Measurements from ENCODE around the gene RASA1. TPM values are rescaled to one million over a fixed set of nuclear protein-coding genes. Genes with fewer than 3 reads are reported as not detected.

RASA1 gene
- polyA plus RNA-seq, 3 donors = 2.1 to 20.1 (median 4.0) TPM

DNA sequence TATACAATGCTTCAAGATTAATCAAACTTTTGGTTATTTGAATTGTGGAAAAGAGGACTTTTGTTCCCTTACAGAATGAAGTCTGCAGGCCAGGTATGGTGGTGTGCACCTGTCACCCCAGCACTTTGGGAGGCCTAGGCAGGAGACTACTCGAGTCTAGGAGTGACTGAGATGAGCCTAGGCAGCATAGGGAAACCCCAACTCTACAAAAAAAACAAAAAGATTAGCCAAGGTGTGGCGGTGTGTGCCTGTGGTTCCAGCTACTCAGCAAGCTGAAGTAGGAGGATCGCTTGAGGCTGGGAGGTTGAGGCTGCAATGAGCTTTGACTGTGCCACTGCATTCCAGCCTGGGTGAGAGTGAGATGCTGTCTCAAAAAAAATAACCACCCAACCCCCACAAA is 135.7 kb downstream of the RASA1 start:
- no CpG with 5 or more reads among the region's 3 CpGs for WGBS (ENCODE audit: insufficient coverage)
- Histone ChIP-seq H3K4me1 (ENCODE audit: control insufficient read depth in 1 of 2, insufficient read depth in 2 of 2, low read length in 2 of 2) (peaks cover 17 to 27% of the 10 kb centered on the region in 2 donors), H3K36me3 (replicated peaks in 1 of 2; ENCODE audit: control insufficient read depth in 1 of 2, insufficient read depth in 2 of 2, low read length in 2 of 2) (peaks cover 77 to 90% of the 10 kb centered on the region in 2 donors), H3K27me3 (ENCODE audit: control insufficient read depth in 2 of 2, insufficient read depth in 2 of 2, low read length in 2 of 2) (no peaks in the 10 kb centered on the region), H3K9me3 (replicated peaks in 1 of 2; ENCODE audit: control insufficient read depth in 1 of 2, insufficient read depth in 1 of 2, low read length in 2 of 2) (no peaks in the 10 kb centered on the region), H3K4me3 (replicated peaks in 1 of 3; ENCODE audit: low read depth in 2 of 3, low read length in 3 of 3) (no peak overlapping the region), H3K9ac (ENCODE audit: insufficient read depth, low read length, poor library complexity, severe bottlenecking) (no peak overlapping the region), H3K4me2 (replicated peaks; ENCODE audit: extremely low read depth, low read length, poor library complexity, severe bottlenecking) (no peak overlapping the region), H3K79me2 (ENCODE audit: insufficient read depth, low read length) (peaks cover 68% of the 10 kb centered on the region), H2AFZ (ENCODE audit: insufficient read depth, low read depth, low read length, poor library complexity, severe bottlenecking) (no peak overlapping the region), H4K20me1 (ENCODE audit: insufficient read depth, low read length) (peaks cover 82% of the 10 kb centered on the region), H3K27ac (ENCODE audit: low read depth in 1 of 2, low read length in 2 of 2) (no peak overlapping the region)
- Mint-ChIP-seq H3K36me3 (peaks cover 72 to 82% of the 10 kb centered on the region in 2 donors), H3K27ac (no peak overlapping the region), H3K27me3 (ENCODE audit: low read depth in 3 of 3) (peaks cover 0 to 3% (median 0%) of the 10 kb centered on the region in 3 donors), H3K4me1 (peaks cover 37% of the 10 kb centered on the region), H3K9me3 (no peaks in the 10 kb centered on the region), H3K4me3 (no peak overlapping the region)
- TF ChIP-seq, protein P1, sequence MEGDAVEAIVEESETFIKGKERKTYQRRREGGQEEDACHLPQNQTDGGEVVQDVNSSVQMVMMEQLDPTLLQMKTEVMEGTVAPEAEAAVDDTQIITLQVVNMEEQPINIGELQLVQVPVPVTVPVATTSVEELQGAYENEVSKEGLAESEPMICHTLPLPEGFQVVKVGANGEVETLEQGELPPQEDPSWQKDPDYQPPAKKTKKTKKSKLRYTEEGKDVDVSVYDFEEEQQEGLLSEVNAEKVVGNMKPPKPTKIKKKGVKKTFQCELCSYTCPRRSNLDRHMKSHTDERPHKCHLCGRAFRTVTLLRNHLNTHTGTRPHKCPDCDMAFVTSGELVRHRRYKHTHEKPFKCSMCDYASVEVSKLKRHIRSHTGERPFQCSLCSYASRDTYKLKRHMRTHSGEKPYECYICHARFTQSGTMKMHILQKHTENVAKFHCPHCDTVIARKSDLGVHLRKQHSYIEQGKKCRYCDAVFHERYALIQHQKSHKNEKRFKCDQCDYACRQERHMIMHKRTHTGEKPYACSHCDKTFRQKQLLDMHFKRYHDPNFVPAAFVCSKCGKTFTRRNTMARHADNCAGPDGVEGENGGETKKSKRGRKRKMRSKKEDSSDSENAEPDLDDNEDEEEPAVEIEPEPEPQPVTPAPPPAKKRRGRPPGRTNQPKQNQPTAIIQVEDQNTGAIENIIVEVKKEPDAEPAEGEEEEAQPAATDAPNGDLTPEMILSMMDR (IDR thresholded peaks at IDR 0.05) = no peak
- intact Hi-C loops (cut with micrococcal nuclease) = no loop called here
- no peak for DNase-seq

DNA sequence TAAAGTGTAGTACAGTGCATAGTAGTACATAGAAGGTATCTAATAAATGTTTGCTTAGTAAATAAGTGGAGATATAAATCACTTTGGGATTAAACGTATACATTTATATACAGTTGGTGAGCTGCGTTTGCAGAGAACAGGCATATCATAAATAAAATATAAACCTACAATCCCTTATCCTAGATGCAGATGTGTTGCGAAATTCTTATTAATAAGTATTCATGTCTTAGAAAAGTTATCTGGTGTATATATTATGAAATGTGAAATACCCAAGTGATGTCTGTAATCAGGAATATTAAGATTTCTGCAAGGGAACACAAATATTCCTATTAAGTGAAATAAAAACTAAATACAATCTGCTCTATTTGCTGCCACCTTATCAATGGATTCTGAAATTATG is 136.2 kb downstream of the RASA1 start:
- Histone ChIP-seq H3K27ac (ENCODE audit: low read depth in 1 of 2, low read length in 2 of 2) (no peak overlapping the region), H4K20me1 (ENCODE audit: insufficient read depth, low read length) (peaks cover 83% of the 10 kb centered on the region), H3K9ac (ENCODE audit: insufficient read depth, low read length, poor library complexity, severe bottlenecking) (no peak overlapping the region), H3K79me2 (ENCODE audit: insufficient read depth, low read length) (peaks cover 68% of the 10 kb centered on the region), H3K4me1 (ENCODE audit: control insufficient read depth in 1 of 2, insufficient read depth in 2 of 2, low read length in 2 of 2) (peaks cover 13 to 22% of the 10 kb centered on the region in 2 donors), H3K4me3 (replicated peaks in 1 of 3; ENCODE audit: low read depth in 2 of 3, low read length in 3 of 3) (no peak overlapping the region), H2AFZ (ENCODE audit: insufficient read depth, low read depth, low read length, poor library complexity, severe bottlenecking) (no peak overlapping the region), H3K4me2 (replicated peaks; ENCODE audit: extremely low read depth, low read length, poor library complexity, severe bottlenecking) (no peak overlapping the region), H3K36me3 (replicated peaks in 1 of 2; ENCODE audit: control insufficient read depth in 1 of 2, insufficient read depth in 2 of 2, low read length in 2 of 2) (peaks cover 80 to 90% of the 10 kb centered on the region in 2 donors), H3K9me3 (replicated peaks in 1 of 2; ENCODE audit: control insufficient read depth in 1 of 2, insufficient read depth in 1 of 2, low read length in 2 of 2) (no peaks in the 10 kb centered on the region), H3K27me3 (ENCODE audit: control insufficient read depth in 2 of 2, insufficient read depth in 2 of 2, low read length in 2 of 2) (no peaks in the 10 kb centered on the region)
- Mint-ChIP-seq H3K27ac (no peak overlapping the region), H3K27me3 (ENCODE audit: low read depth in 3 of 3) (peaks cover 0 to 3% (median 0%) of the 10 kb centered on the region in 3 donors), H3K4me1 (peaks cover 34% of the 10 kb centered on the region), H3K9me3 (no peaks in the 10 kb centered on the region), H3K4me3 (no peak overlapping the region), H3K36me3 (peaks cover 72 to 82% of the 10 kb centered on the region in 2 donors)
- intact Hi-C loops (cut with micrococcal nuclease) = no loop called here
- WGBS (ENCODE audit: insufficient coverage) = no CpG with 5 or more reads among the region's 3 CpGs
- TF ChIP-seq, protein P1 (IDR thresholded peaks at IDR 0.05) = no peak
- DNase-seq = no peak
